Parathyroid adenoma (tissue), 2 donors: ENCODE data around the gene GOLGA3.

Experiments used
- H2AFZ ChIP-seq: fragments of 300-600 bp; sonication (generic); one replicate; pipeline ENCODE4 v1.7.0; 2017; ENCODE audit warnings: antibody characterized with exemption, mild to moderate bottlenecking
- H3K27ac ChIP-seq: fragments of 300-600 bp; sonication (generic); one replicate; pipeline ENCODE4 v1.7.0; 2017
- H3K27me3 ChIP-seq: fragments of 300-600 bp; sonication (generic); one replicate; pipeline ENCODE4 v1.7.0; 2017; ENCODE audit warnings: low read length; ENCODE audit not compliant: control insufficient read depth, insufficient read depth
- H3K36me3 ChIP-seq: fragments of 300-600 bp; sonication (generic); one replicate; pipeline ENCODE4 v1.7.0; 2017; ENCODE audit warnings: low read length; ENCODE audit not compliant: control insufficient read depth, insufficient read depth
- H3K4me1 ChIP-seq: fragments of 300-600 bp; sonication (generic); one replicate; pipeline ENCODE4 v1.7.0; 2017; ENCODE audit warnings: control low read depth
- H3K4me2 ChIP-seq: fragments of 300-600 bp; sonication (generic); one replicate; pipeline ENCODE4 v1.7.0; 2017; ENCODE audit warnings: low read length
- H3K4me3 ChIP-seq: fragments of 300-600 bp; sonication (generic); one replicate; pipeline ENCODE4 v1.7.0; 2017; ENCODE audit warnings: low read depth, low read length
- H3K79me2 ChIP-seq: fragments of 300-600 bp; sonication (generic); one replicate; pipeline ENCODE4 v1.7.0; 2017; ENCODE audit warnings: control low read depth
- H3K9ac ChIP-seq: fragments of 300-600 bp; sonication (generic); one replicate; pipeline ENCODE4 v1.7.0; 2017; ENCODE audit warnings: mild to moderate bottlenecking
- H3K9me3 ChIP-seq: fragments of 300-600 bp; sonication (generic); one replicate; pipeline ENCODE4 v1.7.0; 2017; ENCODE audit warnings: low read length; ENCODE audit not compliant: control insufficient read depth
- CTCF ChIP-seq: fragments of 300-600 bp; sonication (generic); IDR thresholded peaks from one replicate; pipeline ENCODE4 v1.7.0; 2017; ENCODE audit warnings: antibody characterized with exemption, mild to moderate bottlenecking
- donor health status: primary hyperparathyroidism.

GOLGA3 gene

DNA sequence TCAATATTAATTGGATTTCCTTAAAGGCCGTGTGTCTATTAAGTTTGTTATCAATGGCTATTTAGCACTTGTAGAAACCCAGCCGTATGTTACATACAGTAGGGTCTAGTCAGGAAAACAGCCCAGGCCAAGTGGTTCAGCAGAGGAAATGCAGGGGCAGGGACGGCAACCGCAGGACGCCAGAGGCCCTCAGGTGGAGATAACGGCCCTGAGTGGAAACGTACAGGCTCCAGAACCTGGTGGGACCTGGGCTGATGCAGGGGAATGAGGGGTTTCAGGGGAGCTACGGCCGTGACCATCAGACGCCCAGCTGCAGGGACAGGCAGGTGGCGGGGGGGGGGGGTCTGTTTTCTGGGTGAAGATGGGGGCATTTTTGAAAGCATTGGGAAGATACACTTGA lies 63.3 kb downstream of the GOLGA3 start:
- Histone ChIP-seq H3K27ac (no peak overlapping the region), H3K4me3 (no peak overlapping the region), H3K4me2 (no peak overlapping the region), H3K4me1 (peaks cover 6% of the 10 kb centered on the region), H2AFZ (no peak overlapping the region), H3K36me3 (no peaks in the 10 kb centered on the region), H3K27me3 (no peaks in the 10 kb centered on the region), H3K9me3 (no peaks in the 10 kb centered on the region), H3K79me2 (peaks cover 5% of the 10 kb centered on the region), H3K9ac (no peak overlapping the region)
- no peak for TF ChIP-seq CTCF

- Histone ChIP-seq H3K9me3 (no peaks in the 10 kb centered on the region), H3K4me2 (no peak overlapping the region), H3K27ac (no peak overlapping the region), H3K36me3 (no peaks in the 10 kb centered on the region), H2AFZ (no peak overlapping the region), H3K4me3 (no peak overlapping the region), H3K4me1 (peaks cover 10% of the 10 kb centered on the region), H3K27me3 (no peaks in the 10 kb centered on the region), H3K79me2 (peaks cover 14% of the 10 kb centered on the region), H3K9ac (no peak overlapping the region)
- no peak for TF ChIP-seq CTCF
Measured at GRCh38 chr12:132764231-132764630, 64.4 kb downstream of the GOLGA3 start.

- Histone ChIP-seq H3K4me1 (peaks cover 10% of the 10 kb centered on the region), H3K9me3 (no peaks in the 10 kb centered on the region), H2AFZ (peak overlapping the region; percentile 97), H3K4me2 (peak overlapping the region; percentile 62), H3K79me2 (peaks cover 25% of the 10 kb centered on the region), H3K9ac (peak overlapping the region; percentile 90), H3K4me3 (peak overlapping the region; percentile 64), H3K27me3 (no peaks in the 10 kb centered on the region), H3K36me3 (no peaks in the 10 kb centered on the region), H3K27ac (peak overlapping the region; percentile 95)
- no peak for TF ChIP-seq CTCF
Measured at GRCh38 chr12:132761921-132762583, 66.6 kb downstream of the GOLGA3 start.

- Histone ChIP-seq H3K79me2 (peaks cover 33% of the 10 kb centered on the region), H3K4me2 (peak within 1 kb of the TSS; percentile 70), H3K27ac (peak within 1 kb of the TSS; percentile 95), H2AFZ (peak within 1 kb of the TSS; percentile 97), H3K9me3 (no peaks in the 10 kb centered on the region), H3K4me3 (peak within 1 kb of the TSS; percentile 64), H3K4me1 (peaks cover 10% of the 10 kb centered on the region), H3K27me3 (no peaks in the 10 kb centered on the region), H3K9ac (peak within 1 kb of the TSS; percentile 90), H3K36me3 (no peaks in the 10 kb centered on the region)
- TF ChIP-seq CTCF = no peak
Measured at GRCh38 chr12:132761032-132761920, 67.4 kb downstream of the GOLGA3 start, which contains the start of gene ANKLE2. Gene ANKLE2, minus strand, starts transcription at chr12:132761832. Its CDS starts 34 bp downstream, at chr12:132761798.
